Esophagus muscularis mucosa (tissue), 4 donors: ENCODE results near the gene OR10A4.

ENCODE experiments used
- EP300 ChIP-seq: sonication (generic); formaldehyde crosslinking; IDR thresholded peaks from one replicate; pipeline ENCODE4 v1.6.1; 2017; ENCODE audit warnings: antibody characterized with exemption
- POLR2A ChIP-seq: fragments of 450-650 bp; IDR thresholded peaks from one replicate; pipeline ENCODE4 v1.6.1; 2017; ENCODE audit warnings: antibody characterized with exemption, moderate library complexity, mild to moderate bottlenecking, low read depth
- POLR2AphosphoS5 ChIP-seq, 2 donors: sonication (generic); formaldehyde crosslinking; IDR thresholded peaks; one replicate each; pipeline ENCODE4 v1.6.1; 2017; ENCODE audit warnings: antibody characterized with exemption in 2 of 2
- TF ChIP-seq, protein P1 (sequence below), 3 experiments: fragments of 200-600 bp in 2 of 3; fragments of 450-650 bp in 1 of 3; sonication (generic) in 2 of 3; IDR thresholded peaks; one replicate each; pipeline ENCODE4 v1.5.1; 2017 to 2019; ENCODE audit warnings: antibody characterized with exemption in 3 of 3, mild to moderate bottlenecking in 2 of 3, moderate library complexity in 1 of 3

DNA sequence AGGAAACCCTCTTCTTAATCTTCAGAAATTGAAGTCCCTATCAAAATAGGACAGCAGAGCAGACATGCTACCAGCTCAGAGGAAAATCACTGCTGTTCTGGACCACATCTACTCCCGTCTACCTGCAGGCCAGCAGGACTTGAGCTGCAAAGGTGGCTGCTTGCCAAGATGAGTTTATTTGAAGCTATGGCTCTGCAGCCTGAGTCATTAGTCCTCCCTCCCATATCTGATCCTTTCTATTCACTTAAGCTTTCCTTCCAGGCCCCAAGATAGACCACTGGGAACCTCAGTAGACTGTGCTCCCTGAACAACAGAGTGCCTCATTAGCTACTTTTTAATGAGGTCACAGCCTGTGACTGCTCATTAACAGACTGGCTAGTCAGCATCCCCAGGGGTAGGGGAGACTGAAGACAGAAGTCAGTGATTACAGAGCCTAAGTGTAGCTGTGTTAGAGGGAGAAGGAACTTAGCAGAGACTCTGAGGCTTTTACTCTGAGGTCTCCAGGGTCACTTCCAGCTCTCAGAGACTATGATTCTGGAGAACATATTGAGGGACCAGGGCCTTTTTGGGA, 20.4 kb upstream of the OR10A4 start:
- TF ChIP-seq, protein P1, sequence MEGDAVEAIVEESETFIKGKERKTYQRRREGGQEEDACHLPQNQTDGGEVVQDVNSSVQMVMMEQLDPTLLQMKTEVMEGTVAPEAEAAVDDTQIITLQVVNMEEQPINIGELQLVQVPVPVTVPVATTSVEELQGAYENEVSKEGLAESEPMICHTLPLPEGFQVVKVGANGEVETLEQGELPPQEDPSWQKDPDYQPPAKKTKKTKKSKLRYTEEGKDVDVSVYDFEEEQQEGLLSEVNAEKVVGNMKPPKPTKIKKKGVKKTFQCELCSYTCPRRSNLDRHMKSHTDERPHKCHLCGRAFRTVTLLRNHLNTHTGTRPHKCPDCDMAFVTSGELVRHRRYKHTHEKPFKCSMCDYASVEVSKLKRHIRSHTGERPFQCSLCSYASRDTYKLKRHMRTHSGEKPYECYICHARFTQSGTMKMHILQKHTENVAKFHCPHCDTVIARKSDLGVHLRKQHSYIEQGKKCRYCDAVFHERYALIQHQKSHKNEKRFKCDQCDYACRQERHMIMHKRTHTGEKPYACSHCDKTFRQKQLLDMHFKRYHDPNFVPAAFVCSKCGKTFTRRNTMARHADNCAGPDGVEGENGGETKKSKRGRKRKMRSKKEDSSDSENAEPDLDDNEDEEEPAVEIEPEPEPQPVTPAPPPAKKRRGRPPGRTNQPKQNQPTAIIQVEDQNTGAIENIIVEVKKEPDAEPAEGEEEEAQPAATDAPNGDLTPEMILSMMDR (IDR thresholded peaks at IDR 0.05), result no peak
- no peak for TF ChIP-seq EP300
- no peak for TF ChIP-seq POLR2AphosphoS5 (IDR thresholded peaks at IDR 0.05)
- no peak for TF ChIP-seq POLR2A
